A673 (cell line): Measurements from ENCODE around the gene SULT1A1.

Experiments used
- CTCF ChIP-seq: fragments of 300-800, 200-600 bp; sonication (generic); conservative IDR thresholded peaks from 2 replicates; pipeline ENCODE4 v1.5.1; 2017; ENCODE audit warnings: low read depth, mild to moderate bottlenecking, antibody characterized with exemption, low read length, moderate library complexity, mixed read lengths
- EZH2 ChIP-seq: fragments of 200-600 bp; sonication (generic); IDR thresholded peaks from 2 replicates; pipeline ENCODE4 v1.6.1; 2017; ENCODE audit warnings: borderline replicate concordance, low read depth, mild to moderate bottlenecking, mixed read lengths, antibody characterized with exemption, low read length; ENCODE audit not compliant: poor library complexity, severe bottlenecking

DNA sequence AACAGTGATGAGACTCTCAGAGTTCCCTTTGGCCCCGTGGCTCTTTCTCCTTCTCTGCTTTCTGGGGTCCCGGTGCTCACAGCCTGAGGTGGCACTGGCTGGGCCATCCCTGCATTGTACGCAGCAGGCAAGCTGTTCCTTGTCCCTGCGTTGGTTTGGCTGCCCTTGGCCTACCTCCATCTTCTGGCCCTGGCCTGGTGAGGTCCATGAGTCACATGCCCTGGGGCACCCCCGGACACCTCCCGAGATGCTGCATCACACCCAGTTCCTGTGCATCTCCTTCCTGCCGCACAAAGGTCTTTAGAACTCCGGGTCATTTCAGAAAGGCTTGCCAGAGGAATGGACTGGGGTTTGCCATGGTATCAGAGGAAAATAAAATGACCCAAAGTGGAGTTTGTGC lies 22.5 kb downstream of the SULT1A1 start:
- no peak for TF ChIP-seq CTCF
- no peak for TF ChIP-seq EZH2
